KMS-11 (cell line): ENCODE data around the gene DNM3.
A peak's percentile ranks its signal among the peaks of the same experiment; 100 is the strongest.

Experiments
- H2AFZ ChIP-seq: fragments of 200-600 bp; sonication (generic); 2 replicates; pipeline ENCODE4 v1.6.1; 2016; ENCODE audit warnings: antibody characterized with exemption, mixed run types, low read depth
- H3K27ac ChIP-seq: fragments of 200-600 bp; sonication (generic); 2 replicates; pipeline ENCODE4 v1.6.1; 2016; ENCODE audit warnings: mild to moderate bottlenecking, mixed run types
- H3K27me3 ChIP-seq: fragments of 200-600 bp; sonication (generic); 2 replicates; pipeline ENCODE4 v1.6.1; 2017; ENCODE audit warnings: mild to moderate bottlenecking, low read depth, mixed run types, moderate library complexity; ENCODE audit not compliant: insufficient read depth
- H3K36me3 ChIP-seq: fragments of 200-600 bp; sonication (generic); 2 replicates; pipeline ENCODE4 v1.6.1; 2017; ENCODE audit warnings: mild to moderate bottlenecking, mixed run types; ENCODE audit not compliant: insufficient read depth
- H3K4me1 ChIP-seq: fragments of 200-600 bp; sonication (generic); 2 replicates; pipeline ENCODE4 v1.6.1; 2016; ENCODE audit warnings: mild to moderate bottlenecking, low read depth, mixed run types; ENCODE audit not compliant: poor library complexity, severe bottlenecking
- H3K4me2 ChIP-seq: fragments of 200-600 bp; sonication (generic); 2 replicates; pipeline ENCODE4 v1.7.0; 2016; ENCODE audit warnings: mild to moderate bottlenecking, mixed run types
- H3K4me3 ChIP-seq: fragments of 200-600 bp; sonication (generic); IDR thresholded peaks from 2 replicates; pipeline ENCODE4 v1.6.1; 2017; ENCODE audit warnings: low read depth, low read length, mixed read lengths; ENCODE audit not compliant: insufficient read depth
- H3K79me2 ChIP-seq: fragments of 200-600 bp; sonication (generic); 2 replicates; pipeline ENCODE4 v1.6.1; 2016; ENCODE audit warnings: low read depth, mixed run types; ENCODE audit not compliant: insufficient read depth
- H3K9ac ChIP-seq: fragments of 200-600 bp; sonication (generic); 2 replicates; pipeline ENCODE4 v1.6.1; 2016; ENCODE audit warnings: mild to moderate bottlenecking, mixed run types
- H4K20me1 ChIP-seq: fragments of 200-600 bp; sonication (generic); 2 replicates; pipeline ENCODE4 v1.6.1; 2016; ENCODE audit warnings: mild to moderate bottlenecking, mixed run types; ENCODE audit not compliant: insufficient read depth
- CTCF ChIP-seq: fragments of 200-600 bp; sonication (generic); conservative IDR thresholded peaks from 2 replicates; pipeline ENCODE4 v1.6.1; 2017; ENCODE audit warnings: low read depth, mild to moderate bottlenecking, antibody characterized with exemption, low read length, moderate library complexity, mixed read lengths

The DNM3 gene

GRCh38 chr1:171841050-171841910 lies at the start of gene DNM3:
Gene DNM3, plus strand, starts transcription at chr1:171841498. Its CDS starts 159 bp downstream, at chr1:171841657.
- Histone ChIP-seq H4K20me1 (no peaks in the 10 kb centered on the region), H3K9ac (peak within 1 kb of the TSS; percentile 19; the same call in 1 of the 2 replicates), H3K79me2 (no peaks in the 10 kb centered on the region), H3K36me3 (no peaks in the 10 kb centered on the region), H2AFZ (peak within 1 kb of the TSS; percentile 80), H3K4me2 (peak within 1 kb of the TSS; percentile 32; the same call in 1 of the 2 replicates), H3K27ac (no peak within 1 kb of the TSS), H3K27me3 (no peaks in the 10 kb centered on the region; the same call in 1 of the 2 replicates), H3K4me3 (peak within 1 kb of the TSS; percentile 98), H3K4me1 (no peaks in the 10 kb centered on the region)
- no peak for TF ChIP-seq CTCF

- no peak for TF ChIP-seq CTCF
- Histone ChIP-seq H3K4me1 (peaks cover 17% of the 10 kb centered on the region), H3K27me3 (no peaks in the 10 kb centered on the region), H3K4me3 (no peak overlapping the region), H2AFZ (no peak overlapping the region), H3K4me2 (no peak overlapping the region), H3K36me3 (no peaks in the 10 kb centered on the region), H3K27ac (no peak overlapping the region), H4K20me1 (peaks cover 6% of the 10 kb centered on the region; the same call in 1 of the 2 replicates), H3K9ac (no peak overlapping the region), H3K79me2 (no peaks in the 10 kb centered on the region)
These were observed 48.5 kb upstream of the DNM3 start for GRCh38 chr1:171792656-171793369.

GRCh38 chr1:171793636-171794035 lies 47.7 kb upstream of the DNM3 start:
- Histone ChIP-seq H3K36me3 (no peaks in the 10 kb centered on the region), H3K27ac (no peak overlapping the region), H3K4me1 (peaks cover 9% of the 10 kb centered on the region), H3K9ac (no peak overlapping the region), H3K79me2 (no peaks in the 10 kb centered on the region), H2AFZ (no peak overlapping the region), H3K4me2 (no peak overlapping the region), H3K27me3 (no peaks in the 10 kb centered on the region), H3K4me3 (no peak overlapping the region), H4K20me1 (peaks cover 6% of the 10 kb centered on the region; the same call in 1 of the 2 replicates)
- no peak for TF ChIP-seq CTCF

- H3K27ac ChIP-seq: no peak overlapping the region
- H3K79me2 ChIP-seq: no peaks in the 10 kb centered on the region
- H3K27me3 ChIP-seq: no peaks in the 10 kb centered on the region
- H3K4me3 ChIP-seq: no peak overlapping the region
- peaks cover 5% of the 10 kb centered on the region; the same call in 1 of the 2 replicates for H4K20me1 ChIP-seq
- H3K4me2 ChIP-seq: no peak overlapping the region
- no peak overlapping the region for H2AFZ ChIP-seq
- no peak overlapping the region for H3K9ac ChIP-seq
- no peak for TF ChIP-seq CTCF
- no peaks in the 10 kb centered on the region for H3K36me3 ChIP-seq
- peaks cover 5% of the 10 kb centered on the region for H3K4me1 ChIP-seq
These were observed 47.2 kb upstream of the DNM3 start for GRCh38 chr1:171794085-171794484.
